Activated T-helper 1 cell treated with anti-CD3 and anti-CD28 coated beads, Interleukin-12 subunit alpha, Interleukin-12 subunit beta, Interleukin-2, Interleukin-4 antibody, amounts not matched to agents 30 ng/mL and 10 ng/mL and 1 ng/mL, durations not matched to agents 14 hours and 24 hours and 36 hours (primary cell): ENCODE measurements around the gene VOPP1. TPM values are rescaled to one million over a fixed set of nuclear protein-coding genes. Genes with fewer than 3 reads are reported as not detected.
A peak's percentile ranks its signal among the peaks of the same experiment; 100 is the strongest.

Experiments used
- DNase-seq: peaks from one replicate; pipeline ENCODE4 v3.0.0; 2021; ENCODE audit warnings: low spot score
- H3K27ac Mint-ChIP-seq: one replicate; pipeline ENCODE4 v1.8.0; 2021; ENCODE audit warnings: mild to moderate bottlenecking, mixed read lengths
- H3K27me3 Mint-ChIP-seq: one replicate; pipeline ENCODE4 v1.8.0; 2022; ENCODE audit warnings: mild to moderate bottlenecking, moderate library complexity, mixed read lengths; ENCODE audit not compliant: insufficient read depth
- H3K36me3 Mint-ChIP-seq: one replicate; pipeline ENCODE4 v1.8.0; 2021; ENCODE audit warnings: low read depth, mixed read lengths
- H3K4me1 Mint-ChIP-seq: one replicate; pipeline ENCODE4 v1.8.0; 2021; ENCODE audit warnings: low read depth, mixed read lengths
- H3K4me3 Mint-ChIP-seq: one replicate; pipeline ENCODE4 v1.8.0; 2021; ENCODE audit warnings: mild to moderate bottlenecking, moderate library complexity, mixed read lengths
- H3K9me3 Mint-ChIP-seq: one replicate; pipeline ENCODE4 v1.8.0; 2021; ENCODE audit warnings: mixed read lengths
- intact Hi-C: fragments of 100-400 bp; cut with micrococcal nuclease; formaldehyde crosslinking; loops from one replicate; pipeline ENCODE4 v1.15.1; 2024
- total RNA-seq: library from RNA; stranded (reverse); gene quantifications from 2 replicates; pipeline ENCODE4 v1.2.3, GENCODE V29; 2022

Gene VOPP1
- total RNA-seq, 1 donor from 2014 or later = 96.3 TPM

- peak overlapping the region; percentile 53 for H3K27ac Mint-ChIP-seq
- H3K36me3 Mint-ChIP-seq = peaks cover 43% of the 10 kb centered on the region
- peaks cover 45% of the 10 kb centered on the region for H3K4me1 Mint-ChIP-seq
- no peak for DNase-seq
- H3K9me3 Mint-ChIP-seq = no peaks in the 10 kb centered on the region
- intact Hi-C loops = no loop called here
- no peak overlapping the region for H3K4me3 Mint-ChIP-seq
- no peaks in the 10 kb centered on the region for H3K27me3 Mint-ChIP-seq
Measured at GRCh38 chr7:55494951-55495350, 77.4 kb downstream of the VOPP1 start.

GRCh38 chr7:55493408-55493807 is 78.9 kb downstream of the VOPP1 start:
- Mint-ChIP-seq H3K4me3 (no peak overlapping the region), H3K4me1 (peaks cover 45% of the 10 kb centered on the region), H3K27me3 (no peaks in the 10 kb centered on the region), H3K9me3 (no peaks in the 10 kb centered on the region), H3K27ac (peak overlapping the region; percentile 15), H3K36me3 (peaks cover 56% of the 10 kb centered on the region)
- DNase-seq = no peak
- intact Hi-C loops = no loop called here

DNA sequence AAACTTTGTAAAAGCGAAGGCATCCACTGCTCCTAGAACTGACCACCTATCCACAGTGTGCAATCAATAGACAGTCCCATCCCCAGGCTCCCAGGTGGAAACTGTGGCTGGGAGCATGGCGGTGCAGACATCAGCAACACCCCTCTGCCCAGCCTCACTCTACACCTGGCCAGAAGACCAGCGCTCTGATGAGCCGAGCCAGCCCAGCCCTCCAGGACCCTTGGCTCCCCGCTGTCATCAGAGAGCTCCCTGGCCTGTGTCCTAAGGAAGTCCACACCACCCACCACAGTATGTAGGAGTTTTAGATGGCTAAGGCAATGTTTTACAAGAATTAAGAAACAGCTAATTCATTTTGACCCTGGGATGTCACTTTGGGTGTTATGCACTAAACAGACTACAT is 81.0 kb downstream of the VOPP1 start:
- no peak for DNase-seq
- H3K4me3 Mint-ChIP-seq = no peak overlapping the region
- H3K9me3 Mint-ChIP-seq = no peaks in the 10 kb centered on the region
- intact Hi-C loops = no loop called here
- peaks cover 70% of the 10 kb centered on the region for H3K36me3 Mint-ChIP-seq
- no peaks in the 10 kb centered on the region for H3K27me3 Mint-ChIP-seq
- H3K27ac Mint-ChIP-seq = peak overlapping the region; percentile 63
- H3K4me1 Mint-ChIP-seq = peaks cover 60% of the 10 kb centered on the region

GRCh38 chr7:55490099-55490498 is 82.2 kb downstream of the VOPP1 start:
- Mint-ChIP-seq H3K27ac (peak overlapping the region; percentile 61), H3K4me1 (peaks cover 63% of the 10 kb centered on the region), H3K36me3 (peaks cover 71% of the 10 kb centered on the region), H3K9me3 (no peaks in the 10 kb centered on the region), H3K4me3 (no peak overlapping the region), H3K27me3 (no peaks in the 10 kb centered on the region)
- no peak for DNase-seq
- intact Hi-C loops = no loop called here

- H3K27me3 Mint-ChIP-seq = no peaks in the 10 kb centered on the region
- DNase-seq = no peak
- H3K27ac Mint-ChIP-seq = peak overlapping the region; percentile 61
- peaks cover 72% of the 10 kb centered on the region for H3K36me3 Mint-ChIP-seq
- H3K4me1 Mint-ChIP-seq = peaks cover 66% of the 10 kb centered on the region
- intact Hi-C loops = no loop called here
- no peaks in the 10 kb centered on the region for H3K9me3 Mint-ChIP-seq
- no peak overlapping the region for H3K4me3 Mint-ChIP-seq
Measured at GRCh38 chr7:55489552-55489951, 82.8 kb downstream of the VOPP1 start.

- DNase-seq = no peak
- Mint-ChIP-seq H3K27me3 (no peaks in the 10 kb centered on the region), H3K36me3 (peaks cover 76% of the 10 kb centered on the region), H3K4me3 (no peak overlapping the region), H3K4me1 (peaks cover 73% of the 10 kb centered on the region), H3K9me3 (no peaks in the 10 kb centered on the region), H3K27ac (peak overlapping the region; percentile 61)
- intact Hi-C loops = no loop called here
Measured at GRCh38 chr7:55488804-55489340, 83.4 kb downstream of the VOPP1 start.

GRCh38 chr7:55488216-55488615 is 84.1 kb downstream of the VOPP1 start:
- Mint-ChIP-seq H3K27ac (peak overlapping the region; percentile 61), H3K4me1 (peaks cover 76% of the 10 kb centered on the region)
- intact Hi-C loops = no loop called here

DNA sequence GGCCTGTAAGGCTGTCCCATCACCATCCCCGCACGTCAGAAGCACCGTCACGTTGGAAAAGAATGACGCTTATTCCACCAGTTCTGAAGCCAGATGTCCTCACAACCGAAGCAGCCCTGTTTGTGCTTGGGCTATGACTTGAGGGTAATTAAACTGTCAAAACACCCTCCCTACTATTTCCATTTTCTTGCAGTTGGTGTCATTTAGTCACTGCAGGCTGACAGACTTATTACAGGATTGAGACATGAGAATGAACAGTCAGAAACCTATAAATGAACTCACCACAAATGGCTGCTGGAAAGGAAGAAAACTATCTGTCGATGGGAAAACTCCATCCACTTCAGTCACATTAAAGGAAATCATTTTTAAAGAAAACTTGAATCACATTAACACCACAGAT is 85.3 kb downstream of the VOPP1 start:
- Mint-ChIP-seq H3K27me3 (no peaks in the 10 kb centered on the region), H3K4me3 (no peak overlapping the region), H3K4me1 (peaks cover 73% of the 10 kb centered on the region), H3K9me3 (no peaks in the 10 kb centered on the region), H3K27ac (no peak overlapping the region), H3K36me3 (peaks cover 72% of the 10 kb centered on the region)
- no peak for DNase-seq
- intact Hi-C loops = no loop called here

More at GRCh38 chr7:55488216-55488615, 84.1 kb downstream of the VOPP1 start:
- no peaks in the 10 kb centered on the region for H3K9me3 Mint-ChIP-seq
- no peaks in the 10 kb centered on the region for H3K27me3 Mint-ChIP-seq
- no peak overlapping the region for H3K4me3 Mint-ChIP-seq
- DNase-seq = no peak
- H3K36me3 Mint-ChIP-seq = peaks cover 77% of the 10 kb centered on the region

- peaks cover 72% of the 10 kb centered on the region for H3K4me1 Mint-ChIP-seq
- intact Hi-C loops = no loop called here
- H3K36me3 Mint-ChIP-seq = peaks cover 64% of the 10 kb centered on the region
- peak overlapping the region; percentile 40 for H3K27ac Mint-ChIP-seq
- no peak for DNase-seq
- no peaks in the 10 kb centered on the region for H3K27me3 Mint-ChIP-seq
- no peak overlapping the region for H3K4me3 Mint-ChIP-seq
- no peaks in the 10 kb centered on the region for H3K9me3 Mint-ChIP-seq
Measured at GRCh38 chr7:55486192-55486590, 86.1 kb downstream of the VOPP1 start.

DNA sequence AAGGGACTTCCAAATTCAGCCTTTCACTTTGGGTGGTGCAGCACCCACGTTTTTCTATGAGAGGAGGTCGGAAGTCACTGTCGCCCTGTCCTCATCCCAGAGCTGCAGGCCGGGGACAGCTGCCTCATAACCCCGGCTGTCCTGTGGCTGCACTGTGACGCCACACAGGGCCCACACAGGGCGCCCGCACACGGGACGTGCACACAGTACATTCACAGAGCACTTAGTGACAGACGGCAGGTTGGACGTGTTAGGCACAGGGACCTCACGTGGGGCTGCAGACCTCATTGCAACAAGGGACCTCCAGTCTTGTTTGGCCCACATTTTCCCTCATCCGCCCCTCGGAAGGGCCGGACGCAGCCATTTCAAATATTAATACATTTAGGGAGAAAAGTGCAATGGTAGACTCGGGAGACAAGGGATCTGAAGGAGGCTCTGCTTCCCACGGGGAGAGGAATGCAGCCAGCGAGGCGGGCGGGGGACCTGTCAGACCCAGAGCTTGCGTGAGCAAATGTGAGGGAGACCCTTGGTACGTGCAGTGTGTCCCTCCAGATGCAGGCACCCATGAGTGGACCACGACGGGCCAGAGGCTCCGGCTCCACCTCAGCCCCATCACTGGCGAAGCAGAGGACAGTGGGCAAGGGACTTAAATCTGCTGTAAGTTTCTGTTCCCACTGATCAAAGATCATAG is 86.7 kb downstream of the VOPP1 start:
- H3K4me3 Mint-ChIP-seq = no peak overlapping the region
- intact Hi-C loops = no loop called here
- H3K4me1 Mint-ChIP-seq = peaks cover 70% of the 10 kb centered on the region
- DNase-seq = no peak
- H3K9me3 Mint-ChIP-seq = no peaks in the 10 kb centered on the region
- peaks cover 63% of the 10 kb centered on the region for H3K36me3 Mint-ChIP-seq
- no peaks in the 10 kb centered on the region for H3K27me3 Mint-ChIP-seq
- peak overlapping the region; percentile 57 for H3K27ac Mint-ChIP-seq

- Mint-ChIP-seq H3K4me1 (peaks cover 71% of the 10 kb centered on the region), H3K27ac (peak overlapping the region; percentile 76), H3K9me3 (no peaks in the 10 kb centered on the region), H3K27me3 (no peaks in the 10 kb centered on the region), H3K4me3 (no peak overlapping the region), H3K36me3 (peaks cover 62% of the 10 kb centered on the region)
- intact Hi-C loops = loop anchor here (5.0 kb wide), 1 partner anchor 53 kb away; no protein-coding TSS in a partner anchor
- no peak for DNase-seq
Measured at GRCh38 chr7:55484834-55485233, 87.5 kb downstream of the VOPP1 start.

GRCh38 chr7:55484241-55484640 is 88.1 kb downstream of the VOPP1 start:
- peak overlapping the region; percentile 54 for H3K4me3 Mint-ChIP-seq
- peaks cover 57% of the 10 kb centered on the region for H3K36me3 Mint-ChIP-seq
- no peaks in the 10 kb centered on the region for H3K9me3 Mint-ChIP-seq
- H3K27ac Mint-ChIP-seq = peak overlapping the region; percentile 71
- H3K27me3 Mint-ChIP-seq = no peaks in the 10 kb centered on the region
- DNase-seq = no peak
- H3K4me1 Mint-ChIP-seq = peaks cover 66% of the 10 kb centered on the region
- intact Hi-C loops = loop anchor here (5.0 kb wide), 1 partner anchor 52 kb away; no protein-coding TSS in a partner anchor

DNA sequence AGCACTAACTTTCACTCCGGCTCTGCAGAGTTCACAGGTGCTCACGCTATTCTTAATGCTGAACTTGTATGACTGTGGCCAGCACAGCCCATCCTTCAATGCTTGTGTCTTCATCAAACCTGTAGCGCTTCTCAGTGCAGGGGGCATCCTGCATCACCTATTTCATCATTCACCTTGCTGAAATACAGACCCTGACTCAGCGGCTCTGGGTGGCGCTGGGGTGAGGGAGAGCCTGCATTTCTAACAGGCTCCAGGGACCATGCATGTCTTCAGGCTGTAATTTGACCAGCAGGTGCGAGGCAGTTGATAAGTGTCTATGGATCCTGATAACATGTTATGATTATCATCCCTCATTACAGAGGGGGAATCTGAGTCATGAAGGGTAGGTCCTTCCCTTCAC is 89.3 kb downstream of the VOPP1 start:
- H3K27me3 Mint-ChIP-seq = no peaks in the 10 kb centered on the region
- H3K4me1 Mint-ChIP-seq = peaks cover 62% of the 10 kb centered on the region
- H3K36me3 Mint-ChIP-seq = peaks cover 47% of the 10 kb centered on the region
- no peaks in the 10 kb centered on the region for H3K9me3 Mint-ChIP-seq
- DNase-seq = no peak
- no peak overlapping the region for H3K27ac Mint-ChIP-seq
- intact Hi-C loops = loop anchor here (5.0 kb wide), 1 partner anchor 51 kb away; no protein-coding TSS in a partner anchor
- H3K4me3 Mint-ChIP-seq = no peak overlapping the region
